SK-N-SH (cell line): ENCODE measurements around the gene DOCK8. TPM values are rescaled to one million over a fixed set of nuclear protein-coding genes. Genes with fewer than 3 reads are reported as not detected.

Experiments used
- CTCF ChIA-PET: fragments of 300-600, 350-600 bp; formaldehyde crosslinking; extraction: SDS; loops from one replicate; lab custom pipeline; 2021; lab: Yijun Ruan, JAX
- POLR2A ChIA-PET: fragments of 350-600 bp; sonication (Branson Sonifier 250); formaldehyde crosslinking; extraction: SDS; loops from one replicate; lab custom pipeline; 2020; ENCODE audit warnings: antibody characterized with exemption, inconsistent platforms; lab: Yijun Ruan, JAX
- DNase-seq: peaks from one replicate; pipeline ENCODE4 v3.0.0; 2012
- H2AFZ ChIP-seq: fragments of 200-600 bp; sonication (generic); 2 replicates; pipeline ENCODE4 v1.8.1; 2016; ENCODE audit warnings: antibody characterized with exemption, mild to moderate bottlenecking, low read depth
- H3F3A ChIP-seq: fragments of 200-600 bp; sonication (generic); replicated peaks from 2 replicates; pipeline ENCODE3; 2016; ENCODE audit warnings: antibody characterized with exemption, mild to moderate bottlenecking; ENCODE audit not compliant: insufficient read depth
- H3K27ac ChIP-seq, 2 experiments: fragments of 200-500 bp in 1 of 2; fragments of 200-600 bp in 1 of 2; sonication (Bioruptor generic) in 1 of 2; sonication (generic), shearing (Covaris generic) in 1 of 2; 2 replicates each; pipeline versions ENCODE4 v1.5.1 to v1.6.1; 2014 to 2016; ENCODE audit warnings: low read depth in 2 of 2, inconsistent platforms in 1 of 2, low read length in 1 of 2, mild to moderate bottlenecking in 1 of 2, mixed read lengths in 1 of 2
- H3K27me3 ChIP-seq: fragments of 200-600 bp; sonication (generic), shearing (Covaris generic); 2 replicates; pipeline ENCODE4 v1.6.1; 2016; ENCODE audit warnings: mixed run types; ENCODE audit not compliant: insufficient read depth
- H3K36me3 ChIP-seq, 2 experiments: fragments of 200-500 bp in 1 of 2; fragments of 200-600 bp in 1 of 2; sonication (Bioruptor generic) in 1 of 2; sonication (generic) in 1 of 2; replicated peaks in 1 of 2; 2 replicates each; pipeline versions ENCODE3 to v1.5.1; 2014 to 2016; ENCODE audit warnings: low read length in 1 of 2, mild to moderate bottlenecking in 1 of 2; ENCODE audit not compliant: insufficient read depth in 2 of 2, control insufficient read depth in 1 of 2
- H3K4me1 ChIP-seq, 2 experiments: fragments of 200-500 bp in 1 of 2; fragments of 200-600 bp in 1 of 2; sonication (Bioruptor generic) in 1 of 2; sonication (generic), shearing (Covaris generic) in 1 of 2; 2 replicates each; pipeline versions ENCODE4 v1.5.1 to v1.6.1; 2014 to 2016; ENCODE audit warnings: low read depth in 1 of 2, low read length in 1 of 2, mixed run types in 1 of 2; ENCODE audit not compliant: insufficient read depth in 2 of 2, control insufficient read depth in 1 of 2
- H3K4me2 ChIP-seq: fragments of 200-600 bp; sonication (generic), shearing (Covaris generic); 2 replicates; pipeline ENCODE4 v1.6.1; 2017; ENCODE audit warnings: mixed run types
- H3K4me3 ChIP-seq, 2 experiments: fragments of 200-500 bp in 1 of 2; fragments of 200-600 bp in 1 of 2; sonication (Bioruptor generic) in 1 of 2; sonication (generic), shearing (Covaris generic) in 1 of 2; 2 replicates each; pipeline versions ENCODE4 v1.5.1 to v1.8.1; 2014 to 2016; ENCODE audit warnings: low read depth in 2 of 2, inconsistent platforms in 1 of 2, low read length in 1 of 2, mild to moderate bottlenecking in 1 of 2, mixed read lengths in 1 of 2, moderate library complexity in 1 of 2
- H3K79me2 ChIP-seq: fragments of 200-600 bp; sonication (generic); 2 replicates; pipeline ENCODE4 v1.8.1; 2017; ENCODE audit warnings: mild to moderate bottlenecking; ENCODE audit not compliant: insufficient read depth
- H3K9ac ChIP-seq: fragments of 200-600 bp; sonication (generic); 2 replicates; pipeline ENCODE4 v1.6.1; 2017; ENCODE audit warnings: mixed run types
- H3K9me2 ChIP-seq: fragments of 200-600 bp; sonication (generic); 2 replicates; pipeline ENCODE4 v1.6.1; 2017; ENCODE audit warnings: mixed run types
- H3K9me3 ChIP-seq: fragments of 200-600 bp; sonication (generic); 2 replicates; pipeline ENCODE4 v1.6.1; 2017; ENCODE audit warnings: mixed run types, mild to moderate bottlenecking, moderate library complexity
- H4K20me1 ChIP-seq: fragments of 200-600 bp; sonication (generic); 2 replicates; pipeline ENCODE4 v1.6.1; 2017; ENCODE audit warnings: mild to moderate bottlenecking, mixed run types; ENCODE audit not compliant: insufficient read depth
- CHD2 ChIP-seq: fragments of 150-350 bp; IDR thresholded peaks from 2 replicates; pipeline ENCODE4 v1.6.1; 2018; ENCODE audit warnings: low read length; ENCODE audit not compliant: partially characterized antibody
- CTCF ChIP-seq: fragments of 200-600 bp; sonication (generic); IDR thresholded peaks from 2 replicates; pipeline ENCODE4 v1.6.1; 2017; ENCODE audit warnings: antibody characterized with exemption, mild to moderate bottlenecking, moderate library complexity
- EP300 ChIP-seq, 2 experiments: IDR thresholded peaks; 2 replicates each; pipeline versions ENCODE4 v1.4.0 to v1.6.1; 2012; ENCODE audit warnings: borderline replicate concordance in 1 of 2, low read depth in 1 of 2, low read length in 1 of 2
- FOXM1 ChIP-seq: IDR thresholded peaks from 2 replicates; pipeline ENCODE4 v1.4.0; 2012; ENCODE audit warnings: low read depth, mild to moderate bottlenecking
- NFIC ChIP-seq: IDR thresholded peaks from 2 replicates; pipeline ENCODE4 v1.4.0; 2012; ENCODE audit warnings: borderline replicate concordance
- NRF1 ChIP-seq: IDR thresholded peaks from 2 replicates; pipeline ENCODE4 v1.6.1; 2012; ENCODE audit warnings: low read depth, mild to moderate bottlenecking, low read length
- REST ChIP-seq: IDR thresholded peaks from 2 replicates; pipeline ENCODE4 v1.6.1; 2012; ENCODE audit warnings: mild to moderate bottlenecking, low read depth, low read length, moderate library complexity
- RFX5 ChIP-seq: IDR thresholded peaks from 2 replicates; pipeline ENCODE4 v1.6.1; 2012; ENCODE audit warnings: mild to moderate bottlenecking, improper control_type of control experiment, low read length
- RXRA ChIP-seq: IDR thresholded peaks from 2 replicates; pipeline ENCODE4 v1.4.0; 2012; ENCODE audit warnings: low read depth, mild to moderate bottlenecking, borderline replicate concordance
- SIN3A ChIP-seq: IDR thresholded peaks from 2 replicates; pipeline ENCODE4 v1.6.1; 2012; ENCODE audit warnings: low read depth, mild to moderate bottlenecking, low read length, moderate library complexity, borderline replicate concordance
- TEAD4 ChIP-seq: IDR thresholded peaks from 2 replicates; pipeline ENCODE4 v1.4.0; 2012; ENCODE audit warnings: mild to moderate bottlenecking, borderline replicate concordance; ENCODE audit not compliant: insufficient read depth
- WGBS: methylation state at CpG from one replicate; pipeline ENCODE4 v1.1.6; 2017; ENCODE audit warnings: low lambda C conversion rate; 5-methylcytosine and 5-hydroxymethylcytosine counted together
- polyA plus RNA-seq, 3 experiments: library from polyadenylated mRNA; depleted of rRNA; stranded (reverse); fragments of >200 nt; gene quantifications; 2 replicates each; pipeline ENCODE4 v1.2.3, GENCODE V29; 2012

Gene DOCK8
- polyA plus RNA-seq, 1 of the 3 experiments (the other 2 are of a cell fraction) = not detected

GRCh38 chr9:281741-282645, 67.3 kb downstream of the DOCK8 start:
- no peaks in the 10 kb centered on the region for H3K36me3 ChIP-seq
- H3K4me1 ChIP-seq = no peaks in the 10 kb centered on the region
- CTCF ChIA-PET = interaction anchor here (1.0 kb wide), 1 partner anchor 34 kb away, joined by 3 read pairs; no protein-coding TSS in a partner anchor
- no peaks in the 10 kb centered on the region for H3F3A ChIP-seq
- H3K27me3 ChIP-seq = peaks cover 6% of the 10 kb centered on the region; the same call in 1 of the 2 replicates
- no peaks in the 10 kb centered on the region for H4K20me1 ChIP-seq
- no peak for TF ChIP-seq TEAD4
- TF ChIP-seq SIN3A = no peak
- TF ChIP-seq FOXM1 = no peak
- TF ChIP-seq RXRA = no peak
- TF ChIP-seq CHD2 = no peak
- no peak for TF ChIP-seq NFIC
- no peak for TF ChIP-seq RFX5
- TF ChIP-seq EP300 (IDR thresholded peaks at IDR 0.05; ENCODE audit: borderline replicate concordance in 1 of 2, low read depth in 1 of 2, low read length in 1 of 2) = no peak
- TF ChIP-seq REST = no peak
- no peak for TF ChIP-seq NRF1
- no peak for TF ChIP-seq CTCF
- no peak overlapping the region for H3K4me3 ChIP-seq
- H3K4me2 ChIP-seq = no peak overlapping the region
- H3K9me2 ChIP-seq = no peaks in the 10 kb centered on the region
- H2AFZ ChIP-seq = no peak overlapping the region
- no peak overlapping the region for H3K27ac ChIP-seq
- no peaks in the 10 kb centered on the region for H3K79me2 ChIP-seq
- H3K9ac ChIP-seq = no peak overlapping the region
- no peak for DNase-seq
- H3K9me3 ChIP-seq = no peaks in the 10 kb centered on the region
- WGBS = 6% methylated on average over 8 of the region's 8 CpGs
- POLR2A ChIA-PET = no interaction called here
